HEK293 (cell line): ENCODE measurements around the gene LHX4.

ENCODE experiments used
- CTCF ChIA-PET: fragments of 350-600 bp; formaldehyde crosslinking; extraction: SDS; loops from one replicate; lab custom pipeline; 2021; ENCODE audit warnings: antibody characterized with exemption; lab: Yijun Ruan, JAX
- POLR2A ChIA-PET: fragments of 300-600 bp; formaldehyde crosslinking; extraction: SDS; loops from one replicate; lab custom pipeline; 2020; ENCODE audit warnings: antibody characterized with exemption, inconsistent platforms; lab: Yijun Ruan, JAX
- H3K27ac ChIP-seq: fragments of 200-500 bp; sonication (Bioruptor generic); 2 replicates; pipeline ENCODE4 v1.5.1; 2014; ENCODE audit warnings: low read depth, low read length, control low read depth, inconsistent platforms; ENCODE audit errors: extremely low read depth
- H3K36me3 ChIP-seq, 2 experiments: fragments of 200-500 bp in 1 of 2; sonication (Bioruptor generic) in 1 of 2; 1 replicate in 1 of 2; 2 replicates in 1 of 2; pipeline ENCODE4 v1.5.1; 2014 to 2017; ENCODE audit warnings: inconsistent platforms in 2 of 2, low read length in 2 of 2; ENCODE audit not compliant: control insufficient read depth in 2 of 2, insufficient read depth in 1 of 2
- H3K4me1 ChIP-seq: fragments of 200-500 bp; sonication (Bioruptor generic); 2 replicates; pipeline ENCODE4 v1.5.1; 2014; ENCODE audit warnings: mild to moderate bottlenecking, low read length, inconsistent platforms; ENCODE audit not compliant: control insufficient read depth, insufficient read depth
- H3K4me3 ChIP-seq: 2 replicates; pipeline ENCODE4 v1.5.1; 2011; ENCODE audit warnings: low read depth, mild to moderate bottlenecking, control low read depth, low read length, moderate library complexity
- H3K9me3 ChIP-seq: fragments of 200-500 bp; sonication (Bioruptor generic); 2 replicates; pipeline ENCODE4 v1.5.1; 2014; ENCODE audit warnings: low read depth, low read length, inconsistent platforms; ENCODE audit not compliant: control insufficient read depth, insufficient read depth
- EGR2 ChIP-seq: fragments of 450-650 bp; formaldehyde crosslinking; IDR thresholded peaks from 2 replicates; pipeline ENCODE4 v1.5.1; 2016; ENCODE audit warnings: low read depth, missing biosample characterization, missing genetic modification characterization
- GLI2 ChIP-seq: fragments of 450-650 bp; formaldehyde crosslinking; IDR thresholded peaks from 2 replicates; pipeline ENCODE4; 2017; ENCODE audit warnings: missing biosample characterization, missing genetic modification characterization, low read depth, borderline replicate concordance
- HOXA7 ChIP-seq: sonication (generic); formaldehyde crosslinking; IDR thresholded peaks from 2 replicates; pipeline ENCODE4 v1.8.1; 2022; ENCODE audit warnings: missing genetic modification reagents, borderline replicate concordance
- IKZF3 ChIP-seq: fragments of 450-650 bp; IDR thresholded peaks from 2 replicates; pipeline ENCODE4 v1.5.0; 2018; ENCODE audit warnings: missing biosample characterization, mild to moderate bottlenecking, missing genetic modification characterization, moderate library complexity
- PATZ1 ChIP-seq: fragments of 450-650 bp; formaldehyde crosslinking; IDR thresholded peaks from 2 replicates; pipeline ENCODE4 v1.5.1; 2016; ENCODE audit warnings: missing biosample characterization, missing genetic modification characterization
- SCRT2 ChIP-seq: fragments of 450-650 bp; formaldehyde crosslinking; IDR thresholded peaks from 2 replicates; pipeline ENCODE4 v1.5.1; 2016; ENCODE audit warnings: missing biosample characterization, missing genetic modification characterization
- SETDB1 ChIP-seq: IDR thresholded peaks from one replicate; pipeline ENCODE4 v1.6.1; 2017; ENCODE audit warnings: mild to moderate bottlenecking, low read length, moderate library complexity, mixed read lengths; ENCODE audit not compliant: insufficient read length
- ZBTB8A ChIP-seq: fragments of 450-650 bp; formaldehyde crosslinking; IDR thresholded peaks from 2 replicates; pipeline ENCODE4 v1.5.1; 2016; ENCODE audit warnings: missing biosample characterization, missing genetic modification characterization
- ZFHX2 ChIP-seq: fragments of 450-650 bp; formaldehyde crosslinking; conservative IDR thresholded peaks from 2 replicates; pipeline ENCODE4 v1.5.1; 2016; ENCODE audit warnings: missing biosample characterization, missing genetic modification characterization
- ZFP41 ChIP-seq: fragments of 450-650 bp; formaldehyde crosslinking; IDR thresholded peaks from 2 replicates; pipeline ENCODE4 v1.5.1; 2016; ENCODE audit warnings: missing biosample characterization, missing genetic modification characterization, borderline replicate concordance
- ZIC2 ChIP-seq: fragments of 450-650 bp; formaldehyde crosslinking; IDR thresholded peaks from 2 replicates; pipeline ENCODE4 v1.5.1; 2016; ENCODE audit warnings: missing biosample characterization, missing genetic modification characterization
- ZNF121 ChIP-seq: fragments of 450-650 bp; formaldehyde crosslinking; IDR thresholded peaks from 2 replicates; pipeline ENCODE4 v1.5.1; 2016; ENCODE audit warnings: missing biosample characterization, missing genetic modification characterization
- ZNF174 ChIP-seq: fragments of 450-650 bp; formaldehyde crosslinking; IDR thresholded peaks from 2 replicates; pipeline ENCODE4 v1.5.0; 2017; ENCODE audit warnings: missing biosample characterization, mild to moderate bottlenecking, missing genetic modification characterization
- ZNF223 ChIP-seq: fragments of 450-650 bp; formaldehyde crosslinking; IDR thresholded peaks from 2 replicates; pipeline ENCODE4 v1.5.1; 2016; ENCODE audit warnings: missing biosample characterization, missing genetic modification characterization
- ZNF23 ChIP-seq: fragments of 450-650 bp; formaldehyde crosslinking; IDR thresholded peaks from 2 replicates; pipeline ENCODE4 v1.5.1; 2016; ENCODE audit warnings: missing biosample characterization, missing genetic modification characterization, borderline replicate concordance
- ZNF24 ChIP-seq: fragments of 450-650 bp; formaldehyde crosslinking; IDR thresholded peaks from 2 replicates; pipeline ENCODE4 v1.5.1; 2016; ENCODE audit warnings: missing biosample characterization, missing genetic modification characterization
- ZNF341 ChIP-seq: fragments of 450-650 bp; formaldehyde crosslinking; IDR thresholded peaks from 2 replicates; pipeline ENCODE4; 2016; ENCODE audit warnings: low read depth, missing biosample characterization, missing genetic modification characterization
- ZNF394 ChIP-seq: fragments of 450-650 bp; formaldehyde crosslinking; IDR thresholded peaks from 2 replicates; pipeline ENCODE4 v1.5.1; 2016; ENCODE audit warnings: missing biosample characterization, missing genetic modification characterization, mild to moderate bottlenecking, moderate library complexity, borderline replicate concordance
- ZNF596 ChIP-seq: fragments of 450-650 bp; IDR thresholded peaks from 2 replicates; pipeline ENCODE4 v1.5.0; 2018; ENCODE audit warnings: missing biosample characterization, mild to moderate bottlenecking, missing genetic modification characterization, moderate library complexity
- ZNF639 ChIP-seq: fragments of 450-650 bp; formaldehyde crosslinking; IDR thresholded peaks from 2 replicates; pipeline ENCODE4 v1.5.1; 2016; ENCODE audit warnings: missing biosample characterization, missing genetic modification characterization
- ZNF692 ChIP-seq: fragments of 450-650 bp; formaldehyde crosslinking; IDR thresholded peaks from 2 replicates; pipeline ENCODE4 v1.5.1; 2016; ENCODE audit warnings: missing biosample characterization, missing genetic modification characterization
- ZNF837 ChIP-seq: fragments of 450-650 bp; formaldehyde crosslinking; IDR thresholded peaks from 2 replicates; pipeline ENCODE4 v1.5.1; 2016; ENCODE audit warnings: missing biosample characterization, missing genetic modification characterization
- ZSCAN18 ChIP-seq: fragments of 450-650 bp; formaldehyde crosslinking; IDR thresholded peaks from 2 replicates; pipeline ENCODE4 v1.5.1; 2016; ENCODE audit warnings: missing biosample characterization, missing genetic modification characterization

Gene LHX4

GRCh38 chr1:180261030-180261429 lies 31.0 kb downstream of the LHX4 start:
- no peak overlapping the region for H3K27ac ChIP-seq
- ChIA-PET POLR2A (no interaction called here), CTCF (interaction anchor here (0.6 to 3.3 kb wide), 10 partner anchors 9 to 446 kb away, joined by 3 to 20 read pairs (median 4); no protein-coding TSS in a partner anchor)
- no peaks in the 10 kb centered on the region for H3K9me3 ChIP-seq
- no peak overlapping the region for H3K4me3 ChIP-seq
- H3K36me3 ChIP-seq, result no peaks in the 10 kb centered on the region
- H3K4me1 ChIP-seq, result peaks cover 12% of the 10 kb centered on the region
- TF ChIP-seq ZNF223 (tag by site-specific recombination) (no peak), ZFHX2 (tag by site-specific recombination) (peak; percentile 60), ZNF837 (tag by site-specific recombination) (no peak), ZSCAN18 (tag by site-specific recombination) (no peak), ZIC2 (tag by site-specific recombination) (no peak), HOXA7 (no peak), EGR2 (tag by site-specific recombination) (peak; percentile 37; the same call in 1 of the 2 replicates), GLI2 (tag by site-specific recombination) (no peak), SCRT2 (tag by site-specific recombination) (no peak)

GRCh38 chr1:180261524-180262155 lies 31.6 kb downstream of the LHX4 start:
- Histone ChIP-seq H3K9me3 (no peaks in the 10 kb centered on the region), H3K27ac (no peak overlapping the region), H3K4me1 (peaks cover 12% of the 10 kb centered on the region), H3K4me3 (no peak overlapping the region), H3K36me3 (no peaks in the 10 kb centered on the region)
- TF ChIP-seq ZNF639 (tag by site-specific recombination), result no peak
- no peak for TF ChIP-seq ZNF174 (tag by site-specific recombination)
- TF ChIP-seq ZNF121 (tag by site-specific recombination), result 0 out of 2 replicates have a peak, but pooled peaks have one; percentile 39
- no peak for TF ChIP-seq ZFP41 (tag by site-specific recombination)
- TF ChIP-seq SETDB1, result no peak
- ChIA-PET CTCF (interaction anchor here (0.6 to 3.3 kb wide), 7 partner anchors 9 to 447 kb away, joined by 3 to 20 read pairs (median 4); no protein-coding TSS in a partner anchor), POLR2A (no interaction called here)

- H3K4me3 ChIP-seq, result no peak overlapping the region
- ChIA-PET CTCF (interaction anchor here (0.7 to 3.3 kb wide), 2 partner anchors 10 to 220 kb away, joined by 4 to 20 read pairs; no protein-coding TSS in a partner anchor), POLR2A (interaction anchor here (0.6 to 0.8 kb wide), 2 partner anchors 33 to 108 kb away, joined by 3 read pairs; partner anchors contain the start of genes LHX4 and QSOX1)
- no peak overlapping the region for H3K27ac ChIP-seq
- H3K9me3 ChIP-seq, result no peaks in the 10 kb centered on the region
- no peaks in the 10 kb centered on the region for H3K36me3 ChIP-seq
- peaks cover 12% of the 10 kb centered on the region for H3K4me1 ChIP-seq
- TF ChIP-seq ZBTB8A (tag by site-specific recombination) (peak; percentile 78), ZNF24 (tag by site-specific recombination) (peak; percentile 96), ZNF692 (no peak), ZNF394 (tag by site-specific recombination) (peak; percentile 60; the same call in 1 of the 2 replicates), ZNF341 (peak; percentile 34; the same call in 1 of the 2 replicates), PATZ1 (tag by site-specific recombination) (peak; percentile 30; the same call in 1 of the 2 replicates), ZNF596 (no peak), IKZF3 (peak; percentile 18; the same call in 1 of the 2 replicates), ZNF23 (tag by site-specific recombination) (no peak)
Observed at GRCh38 chr1:180262628-180263488, 32.8 kb downstream of the LHX4 start.
